Measurements from ENCODE around the gene RALGPS2. TPM values are rescaled to one million over a fixed set of nuclear protein-coding genes. Genes with fewer than 3 reads are reported as not detected.
A peak's percentile ranks its signal among the peaks of the same experiment; 100 is the strongest.

Gene RALGPS2
- total RNA-seq, 6 experiments from 2014 or later = 21.0 to 38.3 (median 28.4) TPM

- Histone ChIP-seq H3K27ac (no peak overlapping the region), H3K4me1 (no peaks in the 10 kb centered on the region), H3K27me3 (no peaks in the 10 kb centered on the region), H3K4me3 (no peak overlapping the region), H3K9me3 (no peaks in the 10 kb centered on the region), H3K36me3 (no peaks in the 10 kb centered on the region)
- ATAC-seq (no peak), DNase-seq (no peak)
- TF ChIP-seq POLR2A (IDR thresholded peaks at IDR 0.05) (no peak), CTCF (IDR thresholded peaks at IDR 0.05) (no peak)
- WGBS (ENCODE audit: insufficient coverage, low coverage, low lambda C conversion rate, missing lambda C conversion rate) = 85% methylated on average over 5 of the region's 6 CpGs
- intact Hi-C loops (cut with DNase I) = no loop called here
These were observed 208.9 kb downstream of the RALGPS2 start for GRCh38 chr1:178933709-178934490.

- Histone ChIP-seq H3K4me3 (no peak overlapping the region), H3K27me3 (no peaks in the 10 kb centered on the region), H3K27ac (no peak overlapping the region), H3K36me3 (no peaks in the 10 kb centered on the region), H3K9me3 (no peaks in the 10 kb centered on the region), H3K4me1 (no peaks in the 10 kb centered on the region)
- WGBS (ENCODE audit: insufficient coverage, low coverage, low lambda C conversion rate, missing lambda C conversion rate) = 62% methylated on average over 3 of the region's 3 CpGs
- TF ChIP-seq CTCF (IDR thresholded peaks at IDR 0.05) (no peak), POLR2A (IDR thresholded peaks at IDR 0.05) (no peak)
- DNase-seq (no peak), ATAC-seq (no peak)
- intact Hi-C loops (cut with DNase I) = no loop called here
These were observed 209.5 kb downstream of the RALGPS2 start for GRCh38 chr1:178934546-178934945.

- intact Hi-C loops (cut with DNase I) = no loop called here
- Histone ChIP-seq H3K27me3 (no peaks in the 10 kb centered on the region), H3K9me3 (no peaks in the 10 kb centered on the region), H3K27ac (no peak overlapping the region), H3K36me3 (no peaks in the 10 kb centered on the region), H3K4me1 (no peaks in the 10 kb centered on the region), H3K4me3 (no peak overlapping the region)
- ATAC-seq (peak in 2 of 4 donors; percentile 38 to 43), DNase-seq (peak in 1 of 3 donors; percentile 37)
- no peak for TF ChIP-seq POLR2A (IDR thresholded peaks at IDR 0.05)
- no peak for TF ChIP-seq CTCF (IDR thresholded peaks at IDR 0.05)
- WGBS (ENCODE audit: insufficient coverage, low coverage, low lambda C conversion rate, missing lambda C conversion rate) = 30% methylated on average over 3 of the region's 5 CpGs
These were observed 210.6 kb downstream of the RALGPS2 start for GRCh38 chr1:178935610-178936009.

GRCh38 chr1:178937695-178938094 lies 212.7 kb downstream of the RALGPS2 start:
- H3K4me3 ChIP-seq = no peak overlapping the region
- H3K27me3 ChIP-seq = no peaks in the 10 kb centered on the region
- DNase-seq = no peak
- intact Hi-C loops (cut with DNase I) = no loop called here
- ATAC-seq = no peak
- no peaks in the 10 kb centered on the region for H3K36me3 ChIP-seq
- no peaks in the 10 kb centered on the region for H3K9me3 ChIP-seq
- H3K4me1 ChIP-seq = no peaks in the 10 kb centered on the region
- 51% methylated on average over 5 of the region's 5 CpGs for WGBS (ENCODE audit: insufficient coverage, low coverage, low lambda C conversion rate, missing lambda C conversion rate)
- H3K27ac ChIP-seq = no peak overlapping the region
- no peak for TF ChIP-seq CTCF (IDR thresholded peaks at IDR 0.05)
- TF ChIP-seq POLR2A (IDR thresholded peaks at IDR 0.05) = no peak

All from right lobe of liver (tissue), 6 donors.